HG03066 (cell line): ENCODE results near the gene ZNF189.

Experiments
- ATAC-seq: cut with Tn5 transposase; IDR thresholded peaks from one replicate; pipeline ENCODE4 v1.9.1; 2021; ENCODE audit warnings: low read depth; ENCODE audit not compliant: unreplicated experiment

ZNF189 gene

DNA sequence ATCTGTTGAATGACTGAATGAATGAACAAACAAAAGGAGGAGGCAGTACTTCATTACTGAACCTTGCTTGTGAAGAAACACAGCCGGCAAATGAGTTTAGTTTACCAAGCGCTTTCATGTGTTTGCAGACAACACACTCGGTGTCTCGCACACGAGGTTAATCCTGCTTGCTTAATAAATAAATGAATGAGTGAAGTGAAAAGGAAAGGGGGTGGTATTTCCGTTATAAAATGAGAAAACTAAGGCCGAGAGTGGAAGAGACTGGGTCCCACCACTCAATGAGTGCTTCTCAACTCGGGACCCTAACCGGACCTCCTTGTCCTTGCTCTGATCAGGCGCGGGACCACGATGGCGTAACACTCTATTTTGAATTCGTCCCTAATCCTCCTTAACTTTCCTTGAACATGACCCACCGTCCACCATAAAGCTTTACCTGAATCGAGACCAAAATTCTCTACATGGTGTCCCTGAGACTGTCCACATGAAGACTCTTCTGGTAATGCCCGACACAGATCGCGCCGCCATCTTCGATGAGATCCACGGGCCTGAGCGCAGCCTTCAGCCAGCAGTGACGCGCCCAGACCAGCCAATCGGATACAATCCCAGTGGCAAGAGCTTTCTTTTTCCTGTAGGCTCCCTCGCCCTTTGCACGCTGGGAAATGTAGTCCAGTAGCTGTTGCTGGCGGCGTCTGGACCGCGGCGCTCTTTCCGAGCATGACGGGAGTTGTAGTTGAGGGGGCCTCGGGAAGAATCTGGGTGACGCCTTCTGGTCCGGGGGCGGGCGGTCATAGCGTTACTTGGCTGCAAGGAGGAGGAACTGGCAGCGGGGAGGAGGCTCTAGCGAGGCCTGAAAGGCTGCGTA, at the start of gene ZNF189, which contains the start of gene MRPL50:
TSS of gene ZNF189 (plus strand) at position 784 of the 862 bp plus-strand sequence. CDS start 306 bp downstream, outside the sequence.
TSS of gene MRPL50 (minus strand) at position 551 of the 862 bp plus-strand sequence. CDS start at position 525, 26 bp downstream.
- peak; percentile 98 for ATAC-seq

GRCh38 chr9:101350285-101350684, 48.4 kb upstream of the ZNF189 start:
- no peak for ATAC-seq

DNA sequence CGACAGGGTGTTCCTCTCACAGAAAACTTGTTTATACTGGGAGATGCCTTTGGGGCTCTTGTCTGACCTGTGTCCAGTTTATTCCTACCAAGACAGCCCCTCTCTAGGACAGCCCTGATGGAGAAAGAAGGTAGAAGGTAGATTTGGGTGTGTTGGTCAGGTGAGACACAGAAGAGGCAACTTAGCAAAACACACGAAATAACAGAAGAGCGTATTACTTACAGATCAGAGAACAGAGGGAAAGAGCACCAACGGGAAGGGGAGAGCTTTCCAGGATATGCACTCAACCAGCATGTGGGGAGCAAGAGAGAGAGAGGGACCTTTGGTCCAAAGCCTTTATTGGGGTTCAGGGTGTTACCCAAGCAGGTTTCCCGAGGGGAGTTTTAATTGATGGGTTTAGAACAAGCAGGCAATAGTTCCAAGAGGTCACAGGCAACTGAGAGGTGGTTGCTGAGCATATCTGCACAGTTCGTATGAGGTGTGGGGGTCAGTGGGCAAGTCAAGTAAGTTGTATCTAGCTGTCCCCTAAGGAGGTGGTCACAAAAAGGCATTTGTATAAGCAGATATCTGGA, 45.7 kb upstream of the ZNF189 start:
- ATAC-seq: no peak

- ATAC-seq: no peak
These were observed 45.0 kb upstream of the ZNF189 start for GRCh38 chr9:101353683-101354082.

GRCh38 chr9:101354143-101354764, 44.4 kb upstream of the ZNF189 start:
- no peak for ATAC-seq

DNA sequence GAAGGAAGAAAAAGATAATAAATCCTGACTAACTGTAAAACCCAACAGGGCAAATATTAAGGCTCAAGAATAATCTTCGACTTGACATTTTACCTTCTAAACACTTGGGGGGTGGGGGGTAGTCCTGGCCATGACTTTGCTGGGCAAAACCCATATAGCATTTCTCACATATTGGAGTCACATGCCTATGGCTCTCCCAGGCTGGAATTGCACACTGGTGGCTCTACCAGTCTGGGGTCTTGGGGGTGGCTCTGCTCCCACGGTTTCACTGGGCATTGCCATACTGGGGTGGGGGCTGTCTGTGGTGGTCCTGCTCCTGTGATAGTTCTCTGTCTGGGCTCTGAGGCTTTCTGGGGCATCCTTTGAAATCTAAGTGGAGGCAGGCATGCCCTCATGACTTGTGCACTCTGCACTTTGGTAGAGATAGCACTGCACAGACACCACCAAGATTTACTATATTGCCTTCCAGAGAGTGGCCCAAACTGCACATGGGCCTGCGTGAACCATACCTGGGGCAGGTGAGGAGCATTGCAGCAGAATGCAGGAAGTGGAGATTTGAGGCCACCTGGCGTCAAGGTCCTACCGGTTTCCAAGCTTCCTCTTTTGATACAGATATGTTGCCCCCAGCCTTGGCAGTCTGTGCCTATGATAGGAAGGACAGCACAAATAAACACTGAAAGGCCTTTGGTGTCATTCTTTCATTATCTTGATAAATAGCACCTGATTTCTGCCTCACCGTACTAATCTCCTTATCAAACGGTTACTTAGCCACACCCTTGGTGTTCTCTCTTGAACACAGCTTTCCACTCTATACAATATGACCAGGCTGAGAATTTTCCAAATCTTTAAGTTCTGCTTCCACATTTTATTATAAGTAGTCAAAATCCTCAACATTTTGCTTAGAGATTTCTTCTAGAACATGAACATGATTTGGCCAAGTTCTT, 43.6 kb upstream of the ZNF189 start:
- ATAC-seq: no peak

GRCh38 chr9:101356619-101357018, 42.0 kb upstream of the ZNF189 start:
- no peak for ATAC-seq

DNA sequence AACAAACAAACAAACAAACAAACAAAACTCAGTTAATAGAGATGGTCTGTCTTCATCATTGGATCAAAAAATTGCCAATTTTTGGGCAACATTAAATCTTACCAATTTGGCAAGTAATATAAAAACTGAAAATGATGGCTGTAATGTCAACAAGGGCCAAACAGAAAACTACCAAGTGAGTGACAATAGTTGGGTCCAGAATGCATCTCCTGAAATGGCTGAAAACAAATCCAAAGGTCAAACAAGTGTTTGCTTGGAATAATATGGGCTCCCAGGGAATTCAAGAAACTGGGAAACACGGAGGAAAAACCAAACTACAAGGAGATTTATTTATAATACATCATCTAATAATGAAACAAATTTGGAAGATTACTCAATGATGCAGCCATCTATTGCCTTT, 39.0 kb upstream of the ZNF189 start:
- no peak for ATAC-seq

- ATAC-seq: no peak
These were observed 38.0 kb upstream of the ZNF189 start for GRCh38 chr9:101360647-101361046.

GRCh38 chr9:101362450-101362849, 36.2 kb upstream of the ZNF189 start:
- ATAC-seq: no peak

GRCh38 chr9:101365181-101365580, 33.5 kb upstream of the ZNF189 start:
- ATAC-seq: no peak

- no peak for ATAC-seq
These were observed 32.5 kb upstream of the ZNF189 start for GRCh38 chr9:101366038-101366756.

GRCh38 chr9:101367323-101367722, 31.3 kb upstream of the ZNF189 start:
- ATAC-seq: no peak

DNA sequence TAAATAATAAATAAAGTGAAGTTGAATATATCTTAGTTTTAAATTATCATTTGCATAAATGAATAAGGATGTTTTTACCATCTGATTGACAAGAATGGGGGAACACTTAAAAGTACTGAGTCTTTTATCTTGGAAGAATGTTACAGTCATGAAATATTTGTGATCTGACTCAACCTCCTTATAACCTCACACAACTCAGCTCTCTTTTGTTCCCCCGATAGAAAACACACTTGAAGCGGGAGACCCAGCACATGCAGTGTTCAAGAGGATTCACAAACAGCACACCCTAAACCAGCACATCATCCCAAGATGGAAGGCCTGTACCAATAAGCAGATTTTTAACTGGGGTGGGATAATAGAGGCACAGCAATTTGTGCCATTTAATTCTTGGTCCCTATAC, 29.4 kb upstream of the ZNF189 start:
- ATAC-seq: no peak

DNA sequence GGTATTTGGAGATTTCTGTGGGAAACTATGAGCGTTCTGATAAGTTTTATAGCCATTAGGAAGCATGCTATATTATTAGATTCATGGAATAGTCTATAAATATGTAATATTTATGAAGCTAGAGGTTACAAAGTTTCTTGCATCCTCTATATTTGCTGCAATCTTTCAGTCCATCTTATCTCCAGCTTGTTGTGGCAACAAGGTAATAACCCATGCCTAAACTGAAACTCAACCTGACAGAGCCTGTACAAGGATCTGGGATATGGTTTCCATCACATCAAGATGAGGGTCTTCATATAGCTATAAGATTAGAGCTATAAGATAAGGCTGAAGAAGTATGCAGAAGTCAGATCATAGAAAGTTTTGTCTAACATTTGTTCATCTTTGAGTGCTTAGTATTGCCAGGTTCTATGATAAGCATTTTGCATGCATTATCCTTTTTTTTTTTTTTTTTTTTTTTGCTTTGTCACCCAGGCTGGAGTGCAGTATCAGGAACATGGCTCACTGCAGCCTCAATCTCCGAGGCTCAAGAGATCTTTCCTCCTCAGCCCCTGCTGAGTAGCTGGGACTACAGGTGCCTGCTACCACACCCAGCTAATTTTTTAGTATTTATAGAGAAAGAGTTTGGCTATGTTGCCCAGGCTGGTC, 28.6 kb upstream of the ZNF189 start:
- no peak for ATAC-seq

DNA sequence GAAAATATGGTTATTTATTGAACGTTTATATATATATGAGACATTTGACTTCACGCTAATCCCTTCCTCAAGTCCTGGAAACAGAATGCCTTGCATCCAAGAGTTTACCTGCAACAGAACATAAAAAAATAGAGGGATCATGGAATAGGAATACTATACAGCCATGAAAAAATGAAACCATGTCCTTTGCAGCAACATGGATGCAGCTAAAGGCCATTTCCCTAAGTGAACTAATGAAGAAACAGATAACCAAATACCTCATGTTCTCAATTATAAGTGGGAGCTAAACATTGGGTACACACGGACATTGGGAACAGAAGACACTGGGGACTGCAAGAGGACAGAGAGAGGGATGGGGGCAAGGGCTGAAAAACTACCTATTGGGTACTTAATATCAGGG, 26.8 kb upstream of the ZNF189 start:
- ATAC-seq: no peak

- no peak for ATAC-seq
These were observed 26.1 kb upstream of the ZNF189 start for GRCh38 chr9:101372327-101373118.

GRCh38 chr9:101375546-101375945, 23.1 kb upstream of the ZNF189 start:
- ATAC-seq: no peak
